ENCODE results near the gene KLHL8. TPM values are rescaled to one million over a fixed set of nuclear protein-coding genes. Genes with fewer than 3 reads are reported as not detected.

The KLHL8 gene
- total RNA-seq, 1 experiment from 2014 or later, result 7.5 TPM

DNA sequence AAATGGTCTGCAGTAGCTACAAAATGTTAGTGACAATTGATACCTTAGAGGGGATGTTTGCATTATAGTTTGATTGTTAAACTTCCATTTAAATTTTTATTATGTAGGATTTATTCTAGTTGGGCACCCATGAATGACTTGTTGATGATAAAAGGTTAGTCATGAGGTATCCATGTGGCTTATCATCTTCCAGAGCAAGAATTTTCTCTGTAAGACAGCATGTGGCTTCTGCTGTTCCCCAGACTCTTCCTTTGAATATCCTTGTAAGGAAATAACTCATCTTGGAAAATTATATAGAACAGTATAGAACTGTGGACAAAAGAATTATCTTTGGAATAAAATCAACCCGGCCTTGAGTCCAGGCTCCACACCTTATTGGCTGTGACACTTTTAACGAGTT lies 40.1 kb upstream of the KLHL8 start:
- Mint-ChIP-seq H3K27ac (no peak overlapping the region), H3K27me3 (ENCODE audit: low read depth) (no peaks in the 10 kb centered on the region; the same call in 1 of the 2 replicates), H3K4me3 (no peak overlapping the region), H3K4me1 (no peaks in the 10 kb centered on the region), H3K36me3 (ENCODE audit: insufficient read depth in 1 of 3, low read depth in 3 of 3) (peaks cover 3 to 5% (median 5%) of the 10 kb centered on the region in 3 experiments; a peak in 4 of 7 replicates), H3K9me3 (peaks cover 6 to 8% of the 10 kb centered on the region in 2 experiments)
- H3K9ac ChIP-seq (ENCODE audit: extremely low read depth, insufficient read length, low read length), result no peak overlapping the region
- no peak overlapping the region for H2BK120ac ChIP-seq (ENCODE audit: low read depth, low read length, poor library complexity, severe bottlenecking)
- no peak overlapping the region for H3K27ac ChIP-seq (ENCODE audit: insufficient read length, low read depth, low read length)
- no peak overlapping the region for H2BK20ac ChIP-seq (ENCODE audit: low read depth, low read length, poor library complexity, severe bottlenecking)
- no peak overlapping the region for H3K4me2 ChIP-seq (ENCODE audit: insufficient read depth, insufficient read length, low read length)
- H2BK15ac ChIP-seq (ENCODE audit: low read depth, low read length), result no peak overlapping the region
- TF ChIP-seq, protein P1, sequence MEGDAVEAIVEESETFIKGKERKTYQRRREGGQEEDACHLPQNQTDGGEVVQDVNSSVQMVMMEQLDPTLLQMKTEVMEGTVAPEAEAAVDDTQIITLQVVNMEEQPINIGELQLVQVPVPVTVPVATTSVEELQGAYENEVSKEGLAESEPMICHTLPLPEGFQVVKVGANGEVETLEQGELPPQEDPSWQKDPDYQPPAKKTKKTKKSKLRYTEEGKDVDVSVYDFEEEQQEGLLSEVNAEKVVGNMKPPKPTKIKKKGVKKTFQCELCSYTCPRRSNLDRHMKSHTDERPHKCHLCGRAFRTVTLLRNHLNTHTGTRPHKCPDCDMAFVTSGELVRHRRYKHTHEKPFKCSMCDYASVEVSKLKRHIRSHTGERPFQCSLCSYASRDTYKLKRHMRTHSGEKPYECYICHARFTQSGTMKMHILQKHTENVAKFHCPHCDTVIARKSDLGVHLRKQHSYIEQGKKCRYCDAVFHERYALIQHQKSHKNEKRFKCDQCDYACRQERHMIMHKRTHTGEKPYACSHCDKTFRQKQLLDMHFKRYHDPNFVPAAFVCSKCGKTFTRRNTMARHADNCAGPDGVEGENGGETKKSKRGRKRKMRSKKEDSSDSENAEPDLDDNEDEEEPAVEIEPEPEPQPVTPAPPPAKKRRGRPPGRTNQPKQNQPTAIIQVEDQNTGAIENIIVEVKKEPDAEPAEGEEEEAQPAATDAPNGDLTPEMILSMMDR (conservative IDR thresholded peaks at IDR 0.05), result no peak
- H2BK12ac ChIP-seq (ENCODE audit: insufficient read length, low read depth, low read length), result no peak overlapping the region
- H3K23me2 ChIP-seq (ENCODE audit: insufficient read length, low read depth, low read length, poor library complexity, severe bottlenecking), result no peaks in the 10 kb centered on the region
- no peak overlapping the region for H4K8ac ChIP-seq (replicated peaks; ENCODE audit: insufficient read length, low read depth, low read length)
- no peak overlapping the region for H3K18ac ChIP-seq (ENCODE audit: insufficient read length, low read depth, low read length)
- H3K79me2 ChIP-seq (ENCODE audit: insufficient read depth, low read length), result no peaks in the 10 kb centered on the region
- H3K23ac ChIP-seq (ENCODE audit: insufficient read length, low read depth, low read length), result no peak overlapping the region
- no peak for DNase-seq
- no peak overlapping the region for H4K5ac ChIP-seq (ENCODE audit: insufficient read length, low read depth, low read length)
- no peaks in the 10 kb centered on the region for H3K4me1 ChIP-seq (ENCODE audit: insufficient read depth, low read length)
- H2AK5ac ChIP-seq (ENCODE audit: insufficient read length, low read length), result no peak overlapping the region
- H3K14ac ChIP-seq (ENCODE audit: insufficient read depth, low read length), result no peak overlapping the region
- H2BK5ac ChIP-seq (ENCODE audit: insufficient read length, low read length), result no peak overlapping the region
- no peak overlapping the region for H3K4ac ChIP-seq (ENCODE audit: low read depth, low read length)
- no peaks in the 10 kb centered on the region for H4K20me1 ChIP-seq (ENCODE audit: control insufficient read depth, insufficient read depth, insufficient read length)
- no peak overlapping the region for H2AFZ ChIP-seq (ENCODE audit: low read length)
- WGBS (ENCODE audit: extremely low coverage, insufficient read length, low lambda C conversion rate), result no CpG with 5 or more reads among the region's 2 CpGs
- H3K79me1 ChIP-seq (ENCODE audit: insufficient read depth, low read depth, low read length, poor library complexity, severe bottlenecking), result no peaks in the 10 kb centered on the region
- H3K27me3 ChIP-seq (ENCODE audit: insufficient read depth, low read length), result no peaks in the 10 kb centered on the region
- no peak overlapping the region for H4K91ac ChIP-seq (ENCODE audit: insufficient read length, low read depth, low read length)
- H3K56ac ChIP-seq (ENCODE audit: insufficient read length, low read depth, low read length), result no peak overlapping the region
- H3K9me3 ChIP-seq (ENCODE audit: control insufficient read depth, low read depth, low read length), result no peaks in the 10 kb centered on the region
- no peak overlapping the region for H3T11ph ChIP-seq (ENCODE audit: low read length)
